ENCODE results near the gene POLE.

- no peak for TF ChIP-seq POLR2A (IDR thresholded peaks at IDR 0.05)
- TF ChIP-seq, protein P1, sequence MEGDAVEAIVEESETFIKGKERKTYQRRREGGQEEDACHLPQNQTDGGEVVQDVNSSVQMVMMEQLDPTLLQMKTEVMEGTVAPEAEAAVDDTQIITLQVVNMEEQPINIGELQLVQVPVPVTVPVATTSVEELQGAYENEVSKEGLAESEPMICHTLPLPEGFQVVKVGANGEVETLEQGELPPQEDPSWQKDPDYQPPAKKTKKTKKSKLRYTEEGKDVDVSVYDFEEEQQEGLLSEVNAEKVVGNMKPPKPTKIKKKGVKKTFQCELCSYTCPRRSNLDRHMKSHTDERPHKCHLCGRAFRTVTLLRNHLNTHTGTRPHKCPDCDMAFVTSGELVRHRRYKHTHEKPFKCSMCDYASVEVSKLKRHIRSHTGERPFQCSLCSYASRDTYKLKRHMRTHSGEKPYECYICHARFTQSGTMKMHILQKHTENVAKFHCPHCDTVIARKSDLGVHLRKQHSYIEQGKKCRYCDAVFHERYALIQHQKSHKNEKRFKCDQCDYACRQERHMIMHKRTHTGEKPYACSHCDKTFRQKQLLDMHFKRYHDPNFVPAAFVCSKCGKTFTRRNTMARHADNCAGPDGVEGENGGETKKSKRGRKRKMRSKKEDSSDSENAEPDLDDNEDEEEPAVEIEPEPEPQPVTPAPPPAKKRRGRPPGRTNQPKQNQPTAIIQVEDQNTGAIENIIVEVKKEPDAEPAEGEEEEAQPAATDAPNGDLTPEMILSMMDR (IDR thresholded peaks at IDR 0.05), result no peak
Observed at GRCh38 chr12:132584429-132584828, 102.7 kb downstream of the POLE start.

Measured in heart left ventricle (tissue), 13 donors.